ENCODE results near the gene KCNMA1.
"Not testable (repeated sequence)": the region's sequence is repeated elsewhere in the genome, so short reads cannot be mapped to it uniquely, and the experiment has no call there.

The KCNMA1 gene

GRCh38 chr10:77661674-77662073 is 24.1 kb upstream of the KCNMA1 start:
- no peak for DNase-seq

GRCh38 chr10:77661100-77661499 is 23.5 kb upstream of the KCNMA1 start:
- no peak for DNase-seq

GRCh38 chr10:77659046-77659670 is 21.6 kb upstream of the KCNMA1 start:
- DNase-seq, result not testable (repeated sequence)

- DNase-seq, result no peak
Measured at GRCh38 chr10:77653210-77653609, 15.6 kb upstream of the KCNMA1 start.

- no peak for DNase-seq
Measured at GRCh38 chr10:77649333-77650331, 12.0 kb upstream of the KCNMA1 start.

- no peak for DNase-seq
Measured at GRCh38 chr10:77648472-77648871, 10.9 kb upstream of the KCNMA1 start.

- no peak for DNase-seq
Measured at GRCh38 chr10:77647543-77648293, 10.1 kb upstream of the KCNMA1 start.

- no peak for DNase-seq
Measured at GRCh38 chr10:77644557-77645243, 7.1 kb upstream of the KCNMA1 start.

- peak; percentile 15 for DNase-seq
Measured at GRCh38 chr10:77643795-77644468, 6.3 kb upstream of the KCNMA1 start.

GRCh38 chr10:77641788-77642397 is 4.3 kb upstream of the KCNMA1 start:
- DNase-seq, result peak; percentile 71

GRCh38 chr10:77641344-77641743 is 3.7 kb upstream of the KCNMA1 start:
- no peak for DNase-seq

- no peak for DNase-seq
Measured at GRCh38 chr10:77640167-77640566, 2.6 kb upstream of the KCNMA1 start.

- no peak for DNase-seq
Measured at GRCh38 chr10:77639756-77640155, 2.1 kb upstream of the KCNMA1 start.

GRCh38 chr10:77638321-77639101 is 903 bp upstream of the KCNMA1 start:
- no peak for DNase-seq

GRCh38 chr10:77636967-77637531 is 559 bp downstream of the KCNMA1 start:
- DNase-seq, result no peak

GRCh38 chr10:77636282-77636966 is 1.2 kb downstream of the KCNMA1 start:
- DNase-seq, result no peak

GRCh38 chr10:77635402-77636227 is 2.0 kb downstream of the KCNMA1 start:
- no peak for DNase-seq

GRCh38 chr10:77634939-77635338 is 2.7 kb downstream of the KCNMA1 start:
- DNase-seq, result no peak

GRCh38 chr10:77633376-77633775 is 4.2 kb downstream of the KCNMA1 start:
- no peak for DNase-seq
